ENCODE results near the gene IL1A. TPM values are rescaled to one million over a fixed set of nuclear protein-coding genes. Genes with fewer than 3 reads are reported as not detected.
A peak's percentile ranks its signal among the peaks of the same experiment; 100 is the strongest.

IL1A gene
- total RNA-seq, 1 donor = 0.43 TPM

- TF ChIP-seq CTCF (IDR thresholded peaks at IDR 0.05; ENCODE audit: insufficient read depth, low read depth, low read length) = no peak
- H3K4me3 ChIP-seq (ENCODE audit: low read depth, low read length) = no peak overlapping the region
- DNase-seq (ENCODE audit: low read depth) = no peak
These were observed 28.1 kb downstream of the IL1A start for GRCh38 chr2:112756207-112756606.

- DNase-seq (ENCODE audit: low read depth) = no peak
- no peak for TF ChIP-seq CTCF (IDR thresholded peaks at IDR 0.05; ENCODE audit: insufficient read depth, low read depth, low read length)
These were observed 28.8 kb downstream of the IL1A start for GRCh38 chr2:112755444-112755843.

GRCh38 chr2:112754564-112754963 is 29.7 kb downstream of the IL1A start:
- DNase-seq (ENCODE audit: low read depth) = no peak
- no peak for TF ChIP-seq CTCF (IDR thresholded peaks at IDR 0.05; ENCODE audit: insufficient read depth, low read depth, low read length)
- H3K4me3 ChIP-seq (ENCODE audit: low read depth, low read length) = no peak overlapping the region

More at GRCh38 chr2:112755444-112755843, 28.8 kb downstream of the IL1A start:
- H3K4me3 ChIP-seq (ENCODE audit: low read depth, low read length) = no peak overlapping the region

- no peak for TF ChIP-seq CTCF (IDR thresholded peaks at IDR 0.05; ENCODE audit: insufficient read depth, low read depth, low read length)
- DNase-seq (ENCODE audit: low read depth) = no peak
- no peak overlapping the region for H3K4me3 ChIP-seq (ENCODE audit: low read depth, low read length)
These were observed 31.6 kb downstream of the IL1A start for GRCh38 chr2:112752667-112753066.

GRCh38 chr2:112751451-112752197 is 32.7 kb downstream of the IL1A start:
- TF ChIP-seq CTCF (IDR thresholded peaks at IDR 0.05; ENCODE audit: insufficient read depth, low read depth, low read length) = no peak
- DNase-seq (ENCODE audit: low read depth) = peak; percentile 26
- H3K4me3 ChIP-seq (ENCODE audit: low read depth, low read length) = no peak overlapping the region

- H3K4me3 ChIP-seq (ENCODE audit: low read depth, low read length) = no peak overlapping the region
- no peak for TF ChIP-seq CTCF (IDR thresholded peaks at IDR 0.05; ENCODE audit: insufficient read depth, low read depth, low read length)
- peak; percentile 71 for DNase-seq (ENCODE audit: low read depth)
These were observed 33.8 kb downstream of the IL1A start for GRCh38 chr2:112750560-112750843.
